Measurements from ENCODE around the gene SLAMF6. TPM values are rescaled to one million over a fixed set of nuclear protein-coding genes. Genes with fewer than 3 reads are reported as not detected.

Gene SLAMF6
- polyA plus RNA-seq, 2 of the 4 experiments (the other 2 are of a cell fraction) = not detected

DNA sequence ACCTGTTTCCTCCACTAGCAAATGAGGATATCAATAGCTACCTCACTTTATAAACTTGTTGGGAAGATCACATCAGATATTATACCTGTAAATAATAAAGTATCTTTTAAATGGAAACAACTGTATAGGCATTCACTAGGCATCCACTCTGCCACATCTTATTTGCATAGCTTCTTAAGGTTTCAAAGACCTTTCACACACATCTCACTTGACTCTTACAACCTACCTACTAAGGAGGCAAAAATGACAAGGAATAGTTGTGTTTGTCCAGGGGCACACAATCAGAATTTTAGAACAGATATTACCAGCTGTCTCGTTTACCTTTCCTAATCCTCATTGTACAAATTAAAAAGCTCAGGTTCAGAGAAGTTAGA is 71.2 kb downstream of the SLAMF6 start:
- ChIA-PET CTCF (interaction anchor here (1.1 to 1.5 kb wide), 3 partner anchors 10 to 155 kb away, joined by 4 to 7 read pairs (median 4); no protein-coding TSS in a partner anchor), POLR2A (no interaction called here)
- DNase-seq (ENCODE audit: low read depth in 1 of 2, low spot score in 1 of 2) (no peak), FAIRE-seq (no peak), ATAC-seq (no peak)
- H3K9me3 ChIP-seq = no peaks in the 10 kb centered on the region
- 52% methylated on average over 1 of the region's 1 CpG for WGBS (ENCODE audit: missing lambda C conversion rate)
- H3K27ac ChIP-seq = no peak overlapping the region
- H3K4me3 ChIP-seq = no peak overlapping the region
- TF ChIP-seq MYC (IDR thresholded peaks at IDR 0.05; ENCODE audit: borderline replicate concordance, low read length) (no peak), RCOR1 (IDR thresholded peaks at IDR 0.05; ENCODE audit: low read depth, low read length) (no peak), ZSCAN20 (CRISPR knock-in tag; IDR thresholded peaks at IDR 0.05) (no peak), SMC3 (IDR thresholded peaks at IDR 0.05) (no peak)
- TF ChIP-seq, protein P1, sequence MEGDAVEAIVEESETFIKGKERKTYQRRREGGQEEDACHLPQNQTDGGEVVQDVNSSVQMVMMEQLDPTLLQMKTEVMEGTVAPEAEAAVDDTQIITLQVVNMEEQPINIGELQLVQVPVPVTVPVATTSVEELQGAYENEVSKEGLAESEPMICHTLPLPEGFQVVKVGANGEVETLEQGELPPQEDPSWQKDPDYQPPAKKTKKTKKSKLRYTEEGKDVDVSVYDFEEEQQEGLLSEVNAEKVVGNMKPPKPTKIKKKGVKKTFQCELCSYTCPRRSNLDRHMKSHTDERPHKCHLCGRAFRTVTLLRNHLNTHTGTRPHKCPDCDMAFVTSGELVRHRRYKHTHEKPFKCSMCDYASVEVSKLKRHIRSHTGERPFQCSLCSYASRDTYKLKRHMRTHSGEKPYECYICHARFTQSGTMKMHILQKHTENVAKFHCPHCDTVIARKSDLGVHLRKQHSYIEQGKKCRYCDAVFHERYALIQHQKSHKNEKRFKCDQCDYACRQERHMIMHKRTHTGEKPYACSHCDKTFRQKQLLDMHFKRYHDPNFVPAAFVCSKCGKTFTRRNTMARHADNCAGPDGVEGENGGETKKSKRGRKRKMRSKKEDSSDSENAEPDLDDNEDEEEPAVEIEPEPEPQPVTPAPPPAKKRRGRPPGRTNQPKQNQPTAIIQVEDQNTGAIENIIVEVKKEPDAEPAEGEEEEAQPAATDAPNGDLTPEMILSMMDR (IDR thresholded peaks at IDR 0.05) = no peak
- TF ChIP-seq, protein P2, sequence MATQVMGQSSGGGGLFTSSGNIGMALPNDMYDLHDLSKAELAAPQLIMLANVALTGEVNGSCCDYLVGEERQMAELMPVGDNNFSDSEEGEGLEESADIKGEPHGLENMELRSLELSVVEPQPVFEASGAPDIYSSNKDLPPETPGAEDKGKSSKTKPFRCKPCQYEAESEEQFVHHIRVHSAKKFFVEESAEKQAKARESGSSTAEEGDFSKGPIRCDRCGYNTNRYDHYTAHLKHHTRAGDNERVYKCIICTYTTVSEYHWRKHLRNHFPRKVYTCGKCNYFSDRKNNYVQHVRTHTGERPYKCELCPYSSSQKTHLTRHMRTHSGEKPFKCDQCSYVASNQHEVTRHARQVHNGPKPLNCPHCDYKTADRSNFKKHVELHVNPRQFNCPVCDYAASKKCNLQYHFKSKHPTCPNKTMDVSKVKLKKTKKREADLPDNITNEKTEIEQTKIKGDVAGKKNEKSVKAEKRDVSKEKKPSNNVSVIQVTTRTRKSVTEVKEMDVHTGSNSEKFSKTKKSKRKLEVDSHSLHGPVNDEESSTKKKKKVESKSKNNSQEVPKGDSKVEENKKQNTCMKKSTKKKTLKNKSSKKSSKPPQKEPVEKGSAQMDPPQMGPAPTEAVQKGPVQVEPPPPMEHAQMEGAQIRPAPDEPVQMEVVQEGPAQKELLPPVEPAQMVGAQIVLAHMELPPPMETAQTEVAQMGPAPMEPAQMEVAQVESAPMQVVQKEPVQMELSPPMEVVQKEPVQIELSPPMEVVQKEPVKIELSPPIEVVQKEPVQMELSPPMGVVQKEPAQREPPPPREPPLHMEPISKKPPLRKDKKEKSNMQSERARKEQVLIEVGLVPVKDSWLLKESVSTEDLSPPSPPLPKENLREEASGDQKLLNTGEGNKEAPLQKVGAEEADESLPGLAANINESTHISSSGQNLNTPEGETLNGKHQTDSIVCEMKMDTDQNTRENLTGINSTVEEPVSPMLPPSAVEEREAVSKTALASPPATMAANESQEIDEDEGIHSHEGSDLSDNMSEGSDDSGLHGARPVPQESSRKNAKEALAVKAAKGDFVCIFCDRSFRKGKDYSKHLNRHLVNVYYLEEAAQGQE (IDR thresholded peaks at IDR 0.05) = no peak
- peaks cover 8% of the 10 kb centered on the region; the same call in 1 of the 3 replicates for H3K4me1 ChIP-seq
- peak overlapping the region; percentile 22; the same call in 1 of the 3 replicates for H3K4me2 ChIP-seq

DNA sequence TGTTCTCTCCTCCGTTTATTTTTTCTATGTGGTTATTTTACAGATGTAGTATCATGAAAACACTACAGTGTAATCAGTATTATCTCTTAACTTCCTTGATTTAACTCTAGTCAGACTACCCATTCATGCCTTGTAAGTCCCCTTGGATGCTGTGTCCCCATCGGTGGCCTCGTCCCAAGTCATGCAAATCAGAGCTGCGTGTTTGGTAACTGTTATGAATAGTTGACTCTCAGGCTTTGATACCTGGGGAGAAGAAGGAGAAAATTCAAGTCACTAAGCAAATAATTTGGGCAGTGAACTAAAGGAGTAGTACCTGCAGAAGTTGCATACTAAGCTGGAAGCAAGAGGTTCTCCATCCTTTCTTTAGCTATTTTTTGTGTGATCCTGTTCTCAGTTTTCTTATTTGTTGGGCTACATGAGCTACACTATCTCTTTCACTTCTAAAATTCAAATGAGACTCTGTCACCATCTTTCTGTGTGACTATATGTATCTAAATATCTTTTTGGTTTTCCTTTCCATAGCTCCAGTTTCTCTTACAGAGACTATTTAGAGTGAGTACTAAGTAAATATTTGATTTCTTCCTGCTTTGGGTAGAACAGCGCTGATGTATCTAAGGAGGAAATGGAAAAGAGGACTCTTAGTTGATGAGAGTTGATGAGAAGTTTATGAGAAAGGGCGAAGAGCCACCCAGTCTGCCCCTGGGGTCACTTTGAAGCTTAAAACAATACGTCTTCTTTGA is 71.8 kb downstream of the SLAMF6 start:
- CTCF ChIA-PET = interaction anchor here (1.1 to 1.5 kb wide), 3 partner anchors 10 to 156 kb away, joined by 4 to 7 read pairs (median 4); no protein-coding TSS in a partner anchor
- H3K4me2 ChIP-seq = peak overlapping the region; percentile 22; the same call in 2 of the 3 replicates
- H3K27ac ChIP-seq = no peak overlapping the region
- TF ChIP-seq CBX2 (IDR thresholded peaks at IDR 0.05; ENCODE audit: borderline replicate concordance, low read depth) (no peak), HOXA7 (CRISPR knock-in tag; IDR thresholded peaks at IDR 0.05) (no peak), ZC3H11A (IDR thresholded peaks at IDR 0.05) (no peak), EP300 (IDR thresholded peaks at IDR 0.05) (no peak), HOXB5 (CRISPR knock-in tag; IDR thresholded peaks at IDR 0.05) (no peak), SMC3 (IDR thresholded peaks at IDR 0.05) (no peak), JUN (IDR thresholded peaks at IDR 0.05) (no peak), BHLHE40 (IDR thresholded peaks at IDR 0.05; ENCODE audit: low read depth, low read length) (no peak), POLR2A (IDR thresholded peaks at IDR 0.05; ENCODE audit: low read length) (no peak), HEYL (CRISPR knock-in tag; IDR thresholded peaks at IDR 0.05) (no peak), CEBPB (IDR thresholded peaks at IDR 0.05) (no peak)
- TF ChIP-seq, protein P3, sequence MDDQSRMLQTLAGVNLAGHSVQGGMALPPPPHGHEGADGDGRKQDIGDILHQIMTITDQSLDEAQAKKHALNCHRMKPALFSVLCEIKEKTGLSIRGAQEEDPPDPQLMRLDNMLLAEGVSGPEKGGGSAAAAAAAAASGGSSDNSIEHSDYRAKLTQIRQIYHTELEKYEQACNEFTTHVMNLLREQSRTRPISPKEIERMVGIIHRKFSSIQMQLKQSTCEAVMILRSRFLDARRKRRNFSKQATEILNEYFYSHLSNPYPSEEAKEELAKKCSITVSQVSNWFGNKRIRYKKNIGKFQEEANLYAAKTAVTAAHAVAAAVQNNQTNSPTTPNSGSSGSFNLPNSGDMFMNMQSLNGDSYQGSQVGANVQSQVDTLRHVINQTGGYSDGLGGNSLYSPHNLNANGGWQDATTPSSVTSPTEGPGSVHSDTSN (IDR thresholded peaks at IDR 0.05) = no peak
- TF ChIP-seq, protein P4, sequence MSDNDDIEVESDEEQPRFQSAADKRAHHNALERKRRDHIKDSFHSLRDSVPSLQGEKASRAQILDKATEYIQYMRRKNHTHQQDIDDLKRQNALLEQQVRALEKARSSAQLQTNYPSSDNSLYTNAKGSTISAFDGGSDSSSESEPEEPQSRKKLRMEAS (IDR thresholded peaks at IDR 0.05) = no peak
- TF ChIP-seq, protein P5, sequence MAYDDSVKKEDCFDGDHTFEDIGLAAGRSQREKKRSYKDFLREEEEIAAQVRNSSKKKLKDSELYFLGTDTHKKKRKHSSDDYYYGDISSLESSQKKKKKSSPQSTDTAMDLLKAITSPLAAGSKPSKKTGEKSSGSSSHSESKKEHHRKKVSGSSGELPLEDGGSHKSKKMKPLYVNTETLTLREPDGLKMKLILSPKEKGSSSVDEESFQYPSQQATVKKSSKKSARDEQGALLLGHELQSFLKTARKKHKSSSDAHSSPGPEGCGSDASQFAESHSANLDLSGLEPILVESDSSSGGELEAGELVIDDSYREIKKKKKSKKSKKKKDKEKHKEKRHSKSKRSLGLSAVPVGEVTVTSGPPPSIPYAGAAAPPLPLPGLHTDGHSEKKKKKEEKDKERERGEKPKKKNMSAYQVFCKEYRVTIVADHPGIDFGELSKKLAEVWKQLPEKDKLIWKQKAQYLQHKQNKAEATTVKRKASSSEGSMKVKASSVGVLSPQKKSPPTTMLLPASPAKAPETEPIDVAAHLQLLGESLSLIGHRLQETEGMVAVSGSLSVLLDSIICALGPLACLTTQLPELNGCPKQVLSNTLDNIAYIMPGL (CRISPR knock-in tag; IDR thresholded peaks at IDR 0.05; ENCODE audit: borderline replicate concordance) = no peak
- TF ChIP-seq, protein P6, sequence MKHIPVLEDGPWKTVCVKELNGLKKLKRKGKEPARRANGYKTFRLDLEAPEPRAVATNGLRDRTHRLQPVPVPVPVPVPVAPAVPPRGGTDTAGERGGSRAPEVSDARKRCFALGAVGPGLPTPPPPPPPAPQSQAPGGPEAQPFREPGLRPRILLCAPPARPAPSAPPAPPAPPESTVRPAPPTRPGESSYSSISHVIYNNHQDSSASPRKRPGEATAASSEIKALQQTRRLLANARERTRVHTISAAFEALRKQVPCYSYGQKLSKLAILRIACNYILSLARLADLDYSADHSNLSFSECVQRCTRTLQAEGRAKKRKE (CRISPR knock-in tag; IDR thresholded peaks at IDR 0.05; ENCODE audit: low read depth) = no peak
- WGBS (ENCODE audit: missing lambda C conversion rate) = 23% methylated on average over 7 of the region's 7 CpGs
- H3K4me1 ChIP-seq = peaks cover 8% of the 10 kb centered on the region; the same call in 1 of the 3 replicates
- H3K9me3 ChIP-seq = no peaks in the 10 kb centered on the region
- FAIRE-seq (no peak), DNase-seq (ENCODE audit: low read depth in 1 of 2, low spot score in 1 of 2) (no peak), ATAC-seq (no peak)
- POLR2A ChIA-PET = no interaction called here
- H3K4me3 ChIP-seq = no peak overlapping the region

All from A549 (cell line).